A172 (cell line): ENCODE measurements around the gene DCLK1. TPM values are rescaled to one million over a fixed set of nuclear protein-coding genes. Genes with fewer than 3 reads are reported as not detected.

Source experiments
- DNase-seq: peaks from one replicate; pipeline ENCODE4 v3.0.0-alpha.2; 2015; ENCODE audit warnings: low spot score
- total RNA-seq: library from RNA; depleted of rRNA; stranded (reverse); fragments of >200 nt; shearing (Covaris generic); gene quantifications from 2 replicates; pipeline ENCODE4 v1.2.3, GENCODE V29; 2014; rRNA removed

Gene DCLK1
- total RNA-seq: 12.6 and 13.6 TPM in 2 replicates

DNA sequence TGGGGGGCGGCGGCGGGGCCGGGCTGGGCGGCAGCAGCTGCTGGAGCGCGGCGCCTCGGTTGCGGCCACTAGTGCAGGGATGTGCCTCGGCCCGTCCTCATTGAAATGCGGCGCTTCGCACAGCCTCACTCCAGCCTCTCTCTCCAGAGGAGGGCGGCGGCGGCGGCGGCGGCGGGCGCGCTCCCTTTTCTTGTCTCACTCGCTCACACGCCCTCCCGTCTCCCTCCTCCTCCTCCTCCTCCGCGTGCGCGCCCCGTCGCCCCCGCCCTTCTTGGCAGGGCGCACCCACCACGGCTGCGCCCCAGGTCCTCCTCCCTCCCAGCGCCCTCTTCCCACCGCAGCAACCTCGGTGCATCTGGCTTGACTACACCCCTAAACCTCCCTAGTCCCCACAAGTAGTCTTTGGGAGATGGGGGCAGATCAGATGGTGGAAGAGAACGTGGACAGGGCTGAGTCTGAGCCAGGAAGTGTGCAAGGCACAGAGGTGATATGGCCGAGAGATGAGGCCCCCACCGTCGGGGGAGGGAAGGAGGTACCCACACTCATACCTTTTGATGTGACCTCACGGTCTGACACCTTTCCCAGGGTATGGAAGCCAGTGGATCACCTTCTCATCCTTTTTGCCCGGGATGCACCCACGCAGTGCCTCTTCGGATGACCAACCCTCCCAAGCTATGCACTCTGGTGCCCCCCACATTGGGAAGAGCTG, at the start of gene DCLK1:
TSS of gene DCLK1 (minus strand) at position 161 of the 709 bp plus-strand sequence.
- peak; percentile 14 for DNase-seq

DNA sequence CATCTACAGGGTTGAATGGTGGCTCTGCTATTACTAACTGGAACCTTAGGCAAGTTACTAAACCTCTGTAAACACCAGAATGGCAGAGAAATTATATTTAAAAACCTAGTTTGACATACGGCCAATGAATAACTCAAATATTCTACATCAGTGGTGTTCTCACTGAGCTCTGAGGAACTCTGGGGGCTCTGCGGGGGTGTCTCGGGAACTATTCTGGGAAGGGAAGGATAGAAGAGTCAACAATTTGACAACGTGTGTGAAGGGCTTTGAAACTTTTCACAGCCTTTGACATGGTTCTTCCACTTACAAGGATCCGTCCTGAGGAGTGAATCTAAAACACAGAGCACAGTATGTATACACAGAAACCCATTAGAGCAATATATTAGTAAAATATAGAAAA, 44.4 kb upstream of the DCLK1 start:
- no peak for DNase-seq

DNA sequence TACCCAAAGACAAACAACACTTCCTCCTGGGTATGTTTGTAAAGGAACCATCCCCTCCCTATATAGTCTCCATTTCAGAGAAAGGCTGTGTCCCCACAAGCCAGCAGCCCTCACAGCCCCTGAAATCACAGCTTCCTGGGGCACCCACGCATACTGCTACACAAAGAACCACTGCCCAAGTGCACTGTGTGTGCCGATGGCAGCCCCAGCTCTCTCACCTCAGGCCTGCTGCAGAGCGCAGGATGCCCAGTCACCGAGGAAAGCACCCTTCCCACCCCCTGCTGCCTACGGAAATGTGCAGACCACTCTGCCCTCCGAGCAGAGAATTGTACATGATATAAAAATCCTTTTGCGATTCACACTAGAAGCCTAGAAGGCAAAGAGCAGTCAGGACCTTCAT, 43.7 kb upstream of the DCLK1 start:
- no peak for DNase-seq

DNA sequence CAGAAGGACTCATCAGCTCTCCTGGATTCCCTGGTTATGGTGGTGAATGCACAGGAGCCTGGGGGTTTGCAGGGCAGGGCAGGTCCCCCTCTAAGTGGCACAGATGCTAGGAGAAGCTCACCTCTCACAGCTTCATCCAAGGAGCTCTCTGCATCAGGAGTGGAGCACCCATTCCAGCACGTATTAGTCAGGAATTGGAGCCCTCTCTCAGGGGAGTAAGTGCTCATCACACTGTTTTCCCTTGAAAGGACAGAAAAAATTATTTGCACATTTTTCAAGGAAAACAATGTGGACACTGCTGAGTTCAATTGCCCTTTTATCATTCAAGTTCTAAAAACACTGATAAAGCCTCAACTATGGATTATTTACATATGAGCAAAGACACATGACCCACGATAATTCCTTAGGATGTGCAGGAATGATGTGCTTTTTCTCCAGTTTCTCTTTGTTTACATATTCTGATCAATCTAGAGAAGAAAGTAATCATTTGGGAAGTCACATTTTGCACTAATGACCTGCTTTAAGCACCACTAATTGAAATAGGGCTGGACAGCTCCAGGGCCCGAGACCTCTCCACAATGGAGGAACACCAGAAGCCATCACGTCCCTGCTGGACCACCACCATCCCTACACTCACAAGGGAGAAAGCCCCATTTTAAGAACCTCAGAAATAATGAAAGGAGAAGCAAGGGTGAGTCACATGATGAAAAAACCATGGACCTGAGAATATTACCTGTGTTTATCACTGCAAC, 42.6 kb upstream of the DCLK1 start:
- DNase-seq: no peak

DNA sequence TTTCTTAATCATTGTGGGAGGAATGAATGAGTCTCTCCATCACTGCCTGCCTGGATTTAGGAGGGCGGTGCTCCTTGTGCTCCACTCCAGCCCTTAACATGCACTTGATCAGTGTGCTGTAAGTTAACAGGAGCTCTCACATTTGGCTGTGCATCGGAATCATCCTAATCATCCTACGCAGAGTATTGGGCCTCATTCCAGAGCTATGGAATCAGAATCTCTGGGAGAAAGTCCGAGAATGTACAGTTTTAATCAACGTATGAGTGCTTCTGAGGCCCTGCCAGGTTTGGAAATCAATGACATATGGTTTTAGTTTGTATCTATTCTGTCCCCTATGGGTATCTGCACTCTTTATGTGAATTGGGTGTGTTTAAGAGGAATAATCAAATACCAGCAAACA, 34.9 kb upstream of the DCLK1 start:
- DNase-seq: no peak

DNA sequence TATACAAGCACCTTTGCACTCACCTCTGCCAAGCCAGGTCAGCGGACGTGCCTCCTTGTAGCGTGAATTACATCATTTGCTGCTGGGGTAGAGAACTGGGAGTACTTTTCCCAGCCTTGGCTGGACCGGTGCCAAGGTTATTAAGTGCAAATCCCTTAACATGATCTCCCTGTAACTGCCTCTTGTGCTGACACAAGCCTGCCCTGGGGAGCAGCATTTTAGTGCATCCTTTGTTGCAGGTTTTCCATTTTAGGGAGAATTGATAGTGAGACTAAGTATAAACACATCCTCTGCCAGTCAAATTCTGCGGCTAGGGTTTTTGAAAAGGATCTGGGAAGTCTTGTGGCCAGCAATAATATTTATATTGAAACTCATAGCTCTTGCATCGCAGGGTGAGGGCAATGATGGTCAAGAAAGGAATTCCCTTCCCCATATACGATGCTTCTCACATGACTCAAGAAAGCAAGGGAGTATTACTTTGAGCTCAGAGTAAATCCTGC, 32.7 kb upstream of the DCLK1 start:
- DNase-seq: peak; percentile 6

DNA sequence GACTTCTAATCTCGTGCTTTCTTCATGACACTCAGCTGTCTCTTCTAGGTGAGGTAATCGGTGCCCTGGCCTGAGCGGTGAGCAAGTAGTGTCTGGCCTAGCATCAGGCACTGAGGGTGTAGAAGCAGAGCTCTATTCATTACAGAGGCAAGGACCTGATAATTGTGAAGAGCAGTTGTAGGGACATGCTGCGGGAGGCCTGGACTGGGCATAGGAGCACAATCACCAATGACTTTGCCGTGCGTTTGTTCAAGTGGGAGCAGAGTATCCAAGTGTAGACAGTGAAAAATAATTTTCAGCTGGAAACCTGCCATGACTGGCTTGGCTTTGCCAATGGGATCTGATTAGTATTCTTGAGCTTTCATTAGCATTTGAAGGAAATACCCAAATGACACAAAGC, 32.1 kb upstream of the DCLK1 start:
- no peak for DNase-seq

DNA sequence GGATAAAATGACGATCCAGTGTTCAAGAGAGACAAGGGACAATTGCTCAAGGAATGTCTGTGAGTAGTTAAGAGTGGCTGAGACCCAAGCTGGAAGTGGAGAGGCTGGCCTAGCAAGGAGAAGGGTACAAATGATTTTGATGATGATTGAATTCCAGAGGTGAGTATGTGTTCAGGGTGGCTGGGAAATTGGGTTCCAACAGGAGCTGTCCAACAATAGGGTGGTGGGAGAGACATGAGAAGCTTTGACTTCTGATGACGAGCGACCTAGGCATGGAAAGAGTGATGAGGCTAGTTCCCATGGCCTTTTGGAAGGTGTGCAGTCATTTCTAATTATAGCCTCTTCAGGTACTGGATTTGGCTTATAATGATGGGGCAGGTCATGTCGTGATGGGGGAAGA, 29.1 kb upstream of the DCLK1 start:
- no peak for DNase-seq

DNA sequence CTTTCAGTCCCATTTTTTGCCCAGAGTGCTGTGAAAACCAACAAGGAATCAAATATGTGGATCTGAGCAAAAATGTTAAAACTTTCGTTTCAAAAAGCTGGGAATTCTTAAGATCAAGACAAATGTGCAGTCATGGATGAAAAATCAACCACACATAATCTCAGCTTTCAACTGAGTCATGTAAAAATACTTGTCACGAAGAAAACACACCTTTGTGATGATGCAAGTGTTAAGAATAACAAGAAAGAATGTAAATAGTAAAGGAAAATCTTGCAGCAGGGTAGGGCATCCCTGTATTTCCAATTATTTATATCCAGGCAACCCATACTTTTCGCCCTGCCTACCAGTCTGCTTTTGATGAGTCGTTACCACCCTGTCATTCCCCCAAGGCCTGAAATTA, 27.4 kb upstream of the DCLK1 start:
- no peak for DNase-seq

DNA sequence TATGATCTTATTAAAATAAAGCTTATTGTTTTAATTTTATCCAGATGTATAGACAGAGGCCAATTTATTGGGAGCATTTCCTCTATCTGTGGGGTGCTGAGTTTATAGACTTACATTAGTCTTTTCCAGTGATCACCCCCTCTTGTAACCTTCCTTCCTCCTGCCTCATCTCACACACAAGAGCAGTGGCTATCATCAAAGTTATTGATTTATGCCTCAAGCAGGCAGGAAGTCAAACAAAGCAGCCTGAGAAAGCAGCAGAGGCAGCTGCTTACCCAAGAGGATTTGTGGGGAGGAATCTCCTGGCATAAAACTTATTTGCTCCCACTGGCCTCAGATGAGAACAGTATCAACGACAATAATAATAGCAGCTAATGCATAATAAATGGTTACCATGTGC, 26.3 kb upstream of the DCLK1 start:
- no peak for DNase-seq

DNA sequence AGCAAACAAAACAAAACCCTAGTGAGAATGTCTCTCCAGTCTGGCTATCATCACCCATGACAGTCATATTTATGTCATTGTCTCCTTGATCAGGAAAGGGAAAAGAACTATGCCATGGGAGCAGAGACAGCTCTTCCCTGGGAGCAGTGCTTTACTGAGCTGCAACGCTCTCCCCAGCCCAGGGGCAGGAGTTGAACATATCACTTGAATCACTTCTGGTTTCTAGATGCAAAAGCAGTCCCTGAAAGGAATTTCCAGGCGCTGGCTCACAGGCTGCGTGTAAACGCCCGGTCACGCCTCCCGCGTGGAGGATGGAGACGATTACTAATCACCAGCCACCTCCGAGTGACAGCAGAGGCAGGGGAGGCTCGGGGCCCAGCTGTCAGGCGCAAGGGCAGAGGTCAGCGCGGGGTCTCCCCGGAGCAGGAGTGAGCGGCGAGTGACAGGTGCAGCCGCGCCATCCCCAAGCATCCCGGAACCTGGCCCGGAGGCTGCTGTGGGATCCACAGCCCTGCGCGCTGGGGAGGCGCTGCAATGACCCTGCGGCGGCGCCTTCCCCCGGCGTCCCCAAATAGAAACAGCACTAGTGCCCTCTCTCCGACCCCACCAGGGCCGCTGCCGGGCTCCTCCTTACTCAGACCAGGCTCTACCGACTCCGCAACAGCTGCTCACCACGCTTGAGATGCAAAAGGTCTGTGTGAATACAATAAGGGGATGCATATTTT, 23.5 kb upstream of the DCLK1 start:
- DNase-seq: no peak

DNA sequence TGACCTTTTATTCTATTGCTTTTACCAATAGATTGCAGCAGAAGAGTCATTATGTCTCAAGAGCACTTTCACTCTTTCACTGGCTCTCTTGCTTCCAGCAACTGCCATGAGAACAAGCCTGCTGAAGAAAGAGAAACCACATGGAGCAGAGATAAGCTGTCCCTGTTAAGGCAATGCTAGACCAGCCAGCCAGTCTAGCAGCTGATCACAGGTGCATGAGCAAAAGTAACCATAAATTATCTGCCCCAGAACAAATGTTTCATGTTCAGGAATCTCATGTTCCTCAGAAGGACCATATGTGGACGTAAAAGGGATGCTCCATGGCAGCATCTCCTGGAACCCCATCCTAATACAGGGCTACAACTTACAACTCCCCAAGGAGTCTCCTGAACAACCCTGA, 20.4 kb upstream of the DCLK1 start:
- no peak for DNase-seq

DNA sequence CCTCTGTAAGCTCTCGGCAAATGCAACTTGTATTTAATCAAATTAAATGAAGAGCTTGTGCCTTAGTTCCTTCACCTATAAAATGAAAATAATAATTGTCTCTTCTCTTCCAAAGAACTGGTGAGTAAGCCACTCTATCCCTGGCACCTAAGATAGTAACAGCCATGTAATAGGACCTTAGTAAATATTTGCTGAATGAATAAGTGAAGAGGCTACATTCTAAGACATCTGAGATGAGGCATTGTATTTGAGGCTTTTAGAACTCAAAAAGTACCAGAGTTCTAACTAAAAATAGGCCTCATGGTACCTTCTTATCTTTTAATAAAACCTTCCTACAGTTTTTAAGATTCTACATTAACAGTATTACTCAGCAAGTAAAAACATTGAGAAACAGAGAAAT, 17.3 kb upstream of the DCLK1 start:
- DNase-seq: no peak

DNA sequence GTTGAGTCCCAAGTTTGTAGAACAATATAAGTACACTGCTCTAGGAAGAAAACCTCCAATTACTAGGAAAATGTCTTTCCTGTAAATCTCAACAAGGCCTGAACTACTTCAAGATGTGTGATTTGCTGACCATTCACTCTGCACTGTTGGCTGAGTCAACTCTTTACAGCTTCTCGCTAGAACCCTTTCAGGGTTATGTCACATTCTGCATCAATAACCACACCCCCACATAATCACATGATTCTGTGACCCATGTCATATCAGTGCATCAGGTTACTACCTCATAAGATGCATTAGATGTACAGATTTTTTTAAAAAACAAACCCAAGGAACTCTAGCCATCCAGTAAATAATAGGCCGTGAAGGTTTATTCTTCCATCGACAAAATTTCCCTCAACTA, 16.1 kb upstream of the DCLK1 start:
- no peak for DNase-seq

DNA sequence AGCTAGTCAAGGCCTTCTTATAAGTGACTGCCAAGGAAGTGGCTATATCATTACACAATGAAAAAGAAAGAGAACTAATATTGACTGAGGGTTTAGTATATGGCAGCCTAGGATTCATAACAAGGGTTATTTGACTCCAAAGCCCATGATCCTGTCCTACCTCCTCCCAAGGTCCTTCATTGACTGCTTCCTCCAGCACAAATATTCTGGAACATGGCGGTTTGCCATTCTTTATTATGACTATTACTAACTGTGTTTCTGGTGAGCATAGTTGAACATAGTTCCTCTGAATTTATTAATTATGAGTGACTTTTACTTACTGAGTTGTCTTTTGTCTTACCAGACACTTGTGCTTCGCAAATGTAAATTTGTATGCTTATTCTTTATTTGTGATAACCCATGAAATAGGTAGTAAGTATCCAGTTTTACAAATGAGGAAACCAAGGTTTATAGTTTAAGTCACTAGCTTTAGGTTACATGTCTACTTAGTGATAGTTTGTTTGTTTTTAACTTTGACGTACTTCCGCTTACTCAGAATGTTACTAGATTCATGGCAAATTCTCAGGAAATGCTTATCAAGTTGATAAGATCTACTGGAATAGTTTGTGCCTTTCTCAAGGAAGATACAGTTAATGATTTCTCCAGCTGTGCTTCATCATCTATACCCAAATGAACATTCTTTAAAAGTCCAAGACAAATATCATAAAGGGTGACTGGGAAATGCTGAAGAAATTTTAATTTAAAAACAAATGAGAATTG, 15.5 kb upstream of the DCLK1 start:
- no peak for DNase-seq

DNA sequence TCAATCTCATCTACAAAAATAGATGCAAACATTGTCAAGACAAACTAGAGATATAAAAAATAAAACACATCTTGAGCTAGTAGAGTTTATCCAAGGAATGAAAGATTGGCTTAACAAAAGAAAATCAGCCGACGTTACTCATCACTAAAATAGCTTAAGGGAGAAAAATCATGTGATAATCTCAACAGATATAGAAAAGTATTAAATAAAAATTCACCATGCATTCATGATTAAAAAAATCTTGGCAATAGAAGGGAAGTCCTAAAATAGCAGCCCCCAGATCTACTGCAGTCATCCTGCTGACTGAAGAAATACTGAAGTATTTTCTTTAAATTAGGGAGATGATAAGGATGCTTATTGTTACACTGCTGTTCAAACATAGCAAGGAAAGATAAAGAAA, 12.6 kb upstream of the DCLK1 start:
- DNase-seq: no peak

DNA sequence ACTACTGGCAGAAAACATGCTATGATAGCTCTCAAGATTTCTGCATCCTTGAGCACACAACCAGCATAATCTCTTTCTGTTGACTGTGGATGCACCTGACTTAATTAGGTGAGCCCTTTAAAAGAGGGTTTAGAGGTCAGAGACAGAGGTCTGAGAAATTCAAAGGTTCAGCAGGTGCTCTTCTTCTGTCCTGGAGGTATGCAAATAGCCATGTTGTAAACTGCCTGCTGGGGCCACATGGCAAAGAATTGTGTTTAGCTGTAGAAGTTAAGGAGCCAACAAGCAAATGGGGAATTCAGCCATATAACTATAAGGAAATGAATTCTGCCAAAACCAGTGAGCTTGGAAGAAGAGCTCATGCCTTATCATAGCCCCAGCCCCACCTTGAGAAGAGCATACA, 11.6 kb upstream of the DCLK1 start:
- DNase-seq: no peak

DNA sequence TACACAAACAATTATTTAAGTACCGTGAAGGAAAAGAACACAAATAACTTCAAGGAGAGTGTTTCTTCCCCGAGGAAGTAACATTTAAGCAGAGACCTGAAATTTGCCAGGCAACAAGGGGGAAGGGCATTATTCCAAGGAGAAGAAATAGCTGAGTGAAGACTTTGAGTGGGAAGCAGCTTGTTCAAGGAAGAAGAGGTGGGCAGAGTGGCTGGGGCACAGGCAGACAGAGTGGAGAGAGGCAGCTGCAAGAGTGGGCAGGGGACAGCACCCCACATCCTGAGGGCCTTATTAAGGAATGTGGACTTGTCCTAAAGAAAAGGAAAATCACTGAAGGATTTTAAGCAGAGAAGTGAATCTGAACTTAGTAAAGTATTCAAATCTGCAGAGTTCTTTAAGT, 4.7 kb upstream of the DCLK1 start:
- DNase-seq: no peak

DNA sequence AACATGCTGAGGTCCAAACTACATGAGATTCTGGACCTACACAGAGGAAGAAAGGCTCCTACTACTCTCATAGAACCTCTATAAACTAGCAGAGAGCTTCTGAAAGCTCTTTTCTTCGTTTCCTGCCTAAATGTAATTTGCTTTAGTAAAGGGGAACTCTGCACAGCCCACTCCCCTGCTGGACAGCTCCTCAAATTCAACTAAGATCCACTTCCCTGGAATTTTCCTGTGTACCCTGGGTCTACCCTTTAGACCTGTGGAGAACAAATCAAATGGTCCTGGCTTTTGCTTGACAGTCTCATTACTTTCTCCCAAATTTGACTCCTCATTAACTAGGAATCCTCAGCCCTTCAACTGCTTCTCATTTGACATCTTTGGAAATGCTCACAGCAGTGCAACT, 3.5 kb upstream of the DCLK1 start:
- no peak for DNase-seq

DNA sequence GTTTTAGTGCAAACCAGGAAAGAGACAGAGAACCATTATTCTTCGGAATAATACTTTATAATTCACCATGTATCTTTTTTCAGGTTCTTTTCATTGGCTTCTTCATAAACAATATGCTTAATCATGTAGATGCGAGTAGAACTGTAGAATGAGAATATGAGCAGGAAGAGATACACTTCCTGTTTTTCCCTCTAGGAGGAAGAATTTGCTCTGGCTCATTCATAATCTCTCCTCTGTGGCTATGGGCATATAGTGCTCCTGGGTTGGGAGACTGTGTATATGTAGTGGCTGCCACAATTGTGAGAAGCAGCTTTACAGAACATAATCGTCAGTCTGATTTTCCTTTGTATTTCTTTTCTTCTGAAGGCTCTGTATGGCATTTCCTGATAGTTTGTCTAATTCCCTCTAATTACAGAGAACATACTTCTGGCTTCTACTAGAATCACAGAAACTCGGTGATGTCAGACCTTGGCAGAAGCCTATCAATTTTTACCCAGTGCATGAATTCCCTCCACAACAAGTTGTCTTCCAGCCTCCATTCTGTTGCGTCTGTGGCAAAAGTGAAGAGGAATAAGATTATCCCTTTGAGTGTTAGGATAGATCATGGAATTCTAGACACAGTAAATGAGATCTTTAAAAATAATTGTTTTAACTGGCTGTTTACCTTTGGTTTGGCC, 2.9 kb upstream of the DCLK1 start:
- no peak for DNase-seq

DNA sequence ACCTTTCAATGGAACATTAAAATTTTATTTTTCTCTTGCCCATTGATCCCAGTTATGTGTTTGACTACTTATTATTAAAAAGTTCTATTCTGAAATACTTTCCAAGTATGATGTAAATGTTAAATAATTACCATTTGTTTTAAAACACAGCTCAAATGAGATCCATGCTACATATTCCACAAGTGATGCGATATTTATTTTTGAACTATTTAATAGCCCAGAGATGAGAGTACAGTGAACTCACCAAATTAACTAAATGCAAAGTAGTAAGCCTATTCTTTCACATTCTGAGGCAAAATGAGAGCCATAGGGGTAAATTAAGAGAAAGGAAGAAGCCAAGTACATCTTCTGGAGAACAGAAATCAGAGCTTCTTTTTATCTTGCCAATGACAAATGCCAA, 1.2 kb upstream of the DCLK1 start:
- DNase-seq: no peak

DNA sequence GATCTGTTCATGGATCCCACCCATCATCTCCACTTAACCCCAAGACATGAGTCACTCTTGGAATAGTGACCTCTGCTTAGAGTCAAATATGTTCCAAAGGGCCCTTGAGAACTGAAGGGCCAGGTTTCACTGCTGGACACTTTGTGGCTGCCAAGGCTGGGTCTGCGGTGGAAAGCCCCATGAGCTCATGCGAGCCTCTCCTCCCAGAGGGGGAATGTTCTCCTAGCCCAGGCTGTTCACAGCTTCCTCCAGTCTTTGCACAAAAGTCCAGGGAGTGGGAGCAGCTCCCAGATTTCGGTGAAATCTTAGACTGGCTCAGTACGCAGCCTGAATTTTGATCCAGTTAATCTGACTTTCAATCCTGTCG, 732 bp upstream of the DCLK1 start:
- DNase-seq: no peak
